22Rv1 (cell line): Measurements from ENCODE around the gene PDE9A.

ENCODE experiments used
- ZFX ChIP-seq: fragments of 450-650 bp; IDR thresholded peaks from 2 replicates; pipeline ENCODE4 v1.6.1; 2017; ENCODE audit warnings: antibody characterized with exemption, borderline replicate concordance
- TF ChIP-seq, protein P1 (sequence below): fragments of 450-650 bp; IDR thresholded peaks from 2 replicates; pipeline ENCODE4 v1.5.1; 2017; ENCODE audit warnings: mild to moderate bottlenecking

GRCh38 chr21:42671778-42672593, 18.6 kb downstream of the PDE9A start:
- TF ChIP-seq, protein P1, sequence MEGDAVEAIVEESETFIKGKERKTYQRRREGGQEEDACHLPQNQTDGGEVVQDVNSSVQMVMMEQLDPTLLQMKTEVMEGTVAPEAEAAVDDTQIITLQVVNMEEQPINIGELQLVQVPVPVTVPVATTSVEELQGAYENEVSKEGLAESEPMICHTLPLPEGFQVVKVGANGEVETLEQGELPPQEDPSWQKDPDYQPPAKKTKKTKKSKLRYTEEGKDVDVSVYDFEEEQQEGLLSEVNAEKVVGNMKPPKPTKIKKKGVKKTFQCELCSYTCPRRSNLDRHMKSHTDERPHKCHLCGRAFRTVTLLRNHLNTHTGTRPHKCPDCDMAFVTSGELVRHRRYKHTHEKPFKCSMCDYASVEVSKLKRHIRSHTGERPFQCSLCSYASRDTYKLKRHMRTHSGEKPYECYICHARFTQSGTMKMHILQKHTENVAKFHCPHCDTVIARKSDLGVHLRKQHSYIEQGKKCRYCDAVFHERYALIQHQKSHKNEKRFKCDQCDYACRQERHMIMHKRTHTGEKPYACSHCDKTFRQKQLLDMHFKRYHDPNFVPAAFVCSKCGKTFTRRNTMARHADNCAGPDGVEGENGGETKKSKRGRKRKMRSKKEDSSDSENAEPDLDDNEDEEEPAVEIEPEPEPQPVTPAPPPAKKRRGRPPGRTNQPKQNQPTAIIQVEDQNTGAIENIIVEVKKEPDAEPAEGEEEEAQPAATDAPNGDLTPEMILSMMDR: no peak
- TF ChIP-seq ZFX: no peak
